ENCODE data around the gene IL1RL1.

DNA sequence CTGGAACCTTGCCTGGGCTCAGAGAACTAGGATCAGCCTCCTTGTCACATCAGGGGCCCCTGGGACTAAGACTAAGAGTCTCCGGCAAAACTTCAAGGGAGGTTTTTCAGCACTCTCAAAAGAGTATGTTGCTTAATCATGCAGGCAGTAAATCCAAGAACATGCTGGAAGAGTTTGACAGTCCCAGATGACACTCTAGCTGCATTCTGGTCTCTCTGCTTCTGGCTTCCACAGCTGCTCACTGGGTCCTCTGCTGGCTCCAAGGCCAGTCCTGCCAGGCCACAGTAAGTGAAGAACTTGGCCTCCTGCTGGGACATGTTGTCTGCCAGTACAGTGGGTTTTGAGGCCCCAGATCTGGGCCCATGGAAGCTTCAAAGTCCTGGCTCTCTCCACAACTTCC lies 45.2 kb upstream of the IL1RL1 start:
- no peak for TF ChIP-seq POLR2A (IDR thresholded peaks at IDR 0.05; ENCODE audit: low read depth)
- TF ChIP-seq, protein P1, sequence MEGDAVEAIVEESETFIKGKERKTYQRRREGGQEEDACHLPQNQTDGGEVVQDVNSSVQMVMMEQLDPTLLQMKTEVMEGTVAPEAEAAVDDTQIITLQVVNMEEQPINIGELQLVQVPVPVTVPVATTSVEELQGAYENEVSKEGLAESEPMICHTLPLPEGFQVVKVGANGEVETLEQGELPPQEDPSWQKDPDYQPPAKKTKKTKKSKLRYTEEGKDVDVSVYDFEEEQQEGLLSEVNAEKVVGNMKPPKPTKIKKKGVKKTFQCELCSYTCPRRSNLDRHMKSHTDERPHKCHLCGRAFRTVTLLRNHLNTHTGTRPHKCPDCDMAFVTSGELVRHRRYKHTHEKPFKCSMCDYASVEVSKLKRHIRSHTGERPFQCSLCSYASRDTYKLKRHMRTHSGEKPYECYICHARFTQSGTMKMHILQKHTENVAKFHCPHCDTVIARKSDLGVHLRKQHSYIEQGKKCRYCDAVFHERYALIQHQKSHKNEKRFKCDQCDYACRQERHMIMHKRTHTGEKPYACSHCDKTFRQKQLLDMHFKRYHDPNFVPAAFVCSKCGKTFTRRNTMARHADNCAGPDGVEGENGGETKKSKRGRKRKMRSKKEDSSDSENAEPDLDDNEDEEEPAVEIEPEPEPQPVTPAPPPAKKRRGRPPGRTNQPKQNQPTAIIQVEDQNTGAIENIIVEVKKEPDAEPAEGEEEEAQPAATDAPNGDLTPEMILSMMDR (IDR thresholded peaks at IDR 0.05), result no peak
- no peak for TF ChIP-seq POLR2AphosphoS5 (IDR thresholded peaks at IDR 0.05)

All from esophagus muscularis mucosa (tissue), 3 donors.